Frontal cortex (tissue), 4 donors: ENCODE results near the gene SEC61A1. TPM values are rescaled to one million over a fixed set of nuclear protein-coding genes. Genes with fewer than 3 reads are reported as not detected.

Experiments used
- DNase-seq, 2 donors: peaks; one replicate each; pipeline ENCODE4 v3.0.0; 2012; ENCODE audit warnings: low spot score in 2 of 2
- FAIRE-seq: peaks from 2 replicates; lab custom pipeline; 2012; peaks lifted over from hg19 to GRCh38; lab: Jason Lieb, UNC
- total RNA-seq: library from RNA; depleted of rRNA; stranded (reverse); fragments of >200 nt; gene quantifications from one replicate; pipeline ENCODE4 v1.2.3, GENCODE V29; 2014
- donor health status: control.
- donor health status: control.
- donor health status: control.

The SEC61A1 gene
- total RNA-seq, 1 donor from 2014 or later: 73.0 TPM

GRCh38 chr3:128054367-128054766, 2.1 kb downstream of the SEC61A1 start:
- DNase-seq (no peak), FAIRE-seq (no peak)

DNA sequence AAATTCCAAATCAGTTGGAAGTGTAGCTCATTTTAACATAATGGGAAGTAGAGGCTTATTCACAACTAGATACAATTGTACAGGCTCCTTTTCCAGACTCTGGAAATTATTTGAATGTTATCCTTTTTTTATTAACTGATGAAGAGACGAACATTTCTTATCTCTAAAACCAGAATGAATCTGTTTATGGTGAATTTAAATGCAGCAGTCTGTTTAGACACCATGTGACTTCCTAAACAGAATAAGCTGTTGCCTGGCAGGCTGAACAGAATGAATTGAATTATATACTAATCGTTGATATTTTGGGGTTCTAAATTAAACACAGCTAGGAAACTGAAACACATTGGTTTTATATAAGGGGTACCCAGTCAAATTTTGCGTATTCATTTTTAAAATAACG, 4.0 kb downstream of the SEC61A1 start:
- no peak for FAIRE-seq

DNA sequence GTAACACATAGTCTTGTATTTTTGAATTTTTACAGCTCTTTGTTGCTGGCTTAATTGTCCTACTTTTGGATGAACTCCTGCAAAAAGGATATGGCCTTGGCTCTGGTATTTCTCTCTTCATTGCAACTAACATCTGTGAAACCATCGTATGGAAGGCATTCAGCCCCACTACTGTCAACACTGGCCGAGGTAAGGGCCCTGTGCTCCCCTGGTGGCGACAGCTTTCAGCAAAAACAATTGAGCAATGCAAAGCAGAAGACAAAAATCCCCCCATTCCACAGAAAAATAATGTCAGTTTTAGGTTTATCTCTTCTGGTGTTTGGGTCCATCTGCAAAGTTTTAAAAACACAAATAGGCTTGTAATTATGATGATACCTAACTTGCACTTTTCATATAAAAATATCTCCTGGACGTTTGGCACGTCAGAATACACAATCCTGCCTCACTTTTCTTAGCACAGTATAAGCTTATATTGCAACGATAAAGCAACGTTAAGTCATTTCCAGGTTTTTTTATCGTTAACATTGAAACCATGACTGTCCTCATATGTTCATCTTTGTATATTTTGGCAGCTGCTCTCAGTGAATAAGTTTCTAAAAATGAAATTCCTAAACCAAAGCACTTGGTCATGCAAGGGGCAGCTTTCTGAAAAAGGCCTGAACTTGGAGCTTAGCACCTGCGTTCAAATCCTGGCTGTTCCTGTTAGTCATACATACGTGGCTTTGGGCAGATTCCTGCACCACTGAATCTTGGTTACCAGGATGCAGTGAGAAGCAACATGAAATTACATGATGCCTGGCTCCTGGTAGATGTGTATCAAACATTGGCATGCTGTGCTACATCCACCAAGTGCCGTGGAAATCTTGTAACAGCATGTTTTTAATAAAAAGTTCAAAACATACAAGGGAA, 8.5 kb downstream of the SEC61A1 start:
- FAIRE-seq (no peak), DNase-seq (no peak)

More for the DNA sequence above, 4.0 kb downstream of the SEC61A1 start:
- no peak for DNase-seq

DNA sequence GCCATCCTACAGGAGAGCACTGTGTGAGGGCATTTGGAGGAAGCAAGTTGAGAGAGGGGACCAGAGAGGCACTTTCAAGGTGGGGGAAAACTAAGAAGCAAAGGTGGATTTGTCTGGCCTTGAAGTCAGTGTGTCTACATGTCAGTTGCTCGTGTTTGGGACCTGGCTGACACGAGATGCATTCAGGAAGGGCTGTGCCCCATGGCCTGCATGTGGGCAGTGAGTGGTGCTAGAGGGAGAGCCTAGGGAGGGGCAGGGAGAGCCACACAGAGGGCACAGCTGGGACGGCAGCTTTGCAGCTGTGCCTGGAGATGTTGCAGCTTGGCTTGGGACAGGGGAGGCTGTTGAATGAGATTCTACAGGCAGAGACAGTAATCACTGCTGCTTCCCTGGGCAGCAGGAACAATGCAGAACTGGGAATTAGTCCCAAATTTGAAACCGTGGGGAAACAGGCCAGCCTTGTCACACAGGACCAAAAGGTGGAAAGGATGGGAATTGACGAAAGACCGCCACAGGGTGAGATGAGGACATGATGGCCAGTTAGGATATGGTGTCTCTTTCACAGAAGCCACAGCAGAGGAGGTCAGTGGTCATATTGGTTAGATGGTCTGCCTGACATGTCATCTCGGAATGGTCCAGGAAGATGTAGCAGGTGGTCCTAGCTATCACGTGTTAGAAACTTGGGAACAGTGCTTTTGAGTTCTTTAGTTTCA, 10.0 kb downstream of the SEC61A1 start:
- DNase-seq (no peak), FAIRE-seq (no peak)

DNA sequence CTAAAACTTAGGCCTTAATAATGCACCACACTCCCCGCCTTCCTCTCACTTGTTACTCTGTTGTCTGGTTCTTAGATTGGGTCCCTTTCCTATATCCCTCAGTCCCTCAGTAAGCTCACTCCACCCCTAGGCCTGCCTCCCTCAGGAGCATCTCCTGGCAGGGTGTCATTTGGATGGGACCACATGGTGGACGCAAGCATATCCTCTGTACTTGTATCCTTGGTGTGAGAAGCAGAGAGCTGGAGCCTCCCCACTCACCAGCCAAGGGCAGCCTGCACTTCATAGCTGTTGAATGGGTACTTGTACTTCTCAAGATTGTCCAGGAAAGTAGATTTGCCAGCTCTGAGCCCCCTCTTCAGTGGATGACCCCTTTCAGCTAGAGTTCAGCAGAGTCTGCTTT, 11.6 kb downstream of the SEC61A1 start:
- FAIRE-seq (no peak), DNase-seq (no peak)

DNA sequence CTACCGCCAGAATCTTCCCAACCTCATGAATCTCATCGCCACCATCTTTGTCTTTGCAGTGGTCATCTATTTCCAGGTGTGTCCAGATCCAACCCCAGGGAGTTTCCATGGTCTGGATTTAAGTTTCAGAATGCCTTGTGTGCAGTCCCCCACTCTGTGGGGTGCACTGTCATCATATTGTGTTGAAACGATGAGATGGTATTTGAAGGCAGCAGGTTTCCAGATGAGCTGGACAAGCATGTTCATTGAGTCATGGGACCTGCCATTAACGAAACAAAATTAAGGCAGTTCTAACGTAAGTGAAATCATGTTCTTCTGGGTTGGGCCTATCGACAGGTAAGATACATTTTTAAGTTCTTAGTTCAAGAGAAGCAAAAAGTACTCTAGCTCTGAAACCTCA, 12.7 kb downstream of the SEC61A1 start:
- DNase-seq: no peak
- FAIRE-seq: no peak

- DNase-seq: no peak
- no peak for FAIRE-seq
These were observed 13.9 kb downstream of the SEC61A1 start for GRCh38 chr3:128066114-128066513.

GRCh38 chr3:128066676-128067075, 14.4 kb downstream of the SEC61A1 start:
- FAIRE-seq: no peak
- DNase-seq: no peak

DNA sequence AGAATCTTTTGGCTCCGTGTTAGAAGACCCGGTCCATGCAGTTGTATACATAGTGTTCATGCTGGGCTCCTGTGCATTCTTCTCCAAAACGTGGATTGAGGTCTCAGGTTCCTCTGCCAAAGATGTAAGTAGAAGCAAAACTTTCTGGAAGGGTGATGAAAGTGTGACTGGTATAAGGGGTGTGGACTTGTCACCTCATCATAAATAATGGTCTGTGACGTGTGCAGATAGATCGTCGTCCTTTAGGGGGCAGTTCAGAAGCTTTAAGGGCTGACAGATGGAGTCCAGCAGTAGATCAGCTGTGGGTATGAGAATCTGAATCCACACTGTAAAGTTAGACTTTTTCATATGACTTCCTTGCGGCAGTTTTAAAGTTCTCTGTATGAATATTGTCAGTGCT, 15.3 kb downstream of the SEC61A1 start:
- DNase-seq (no peak), FAIRE-seq (no peak)

- no peak for FAIRE-seq
These were observed 16.0 kb downstream of the SEC61A1 start for GRCh38 chr3:128068156-128068620.

GRCh38 chr3:128069271-128069670, 17.0 kb downstream of the SEC61A1 start:
- FAIRE-seq: no peak
- DNase-seq: no peak

More at GRCh38 chr3:128068156-128068620, 16.0 kb downstream of the SEC61A1 start:
- peak in 1 of 2 donors; percentile 30 for DNase-seq

- DNase-seq (no peak), FAIRE-seq (no peak)
These were observed 18.8 kb downstream of the SEC61A1 start for GRCh38 chr3:128070898-128071591.

DNA sequence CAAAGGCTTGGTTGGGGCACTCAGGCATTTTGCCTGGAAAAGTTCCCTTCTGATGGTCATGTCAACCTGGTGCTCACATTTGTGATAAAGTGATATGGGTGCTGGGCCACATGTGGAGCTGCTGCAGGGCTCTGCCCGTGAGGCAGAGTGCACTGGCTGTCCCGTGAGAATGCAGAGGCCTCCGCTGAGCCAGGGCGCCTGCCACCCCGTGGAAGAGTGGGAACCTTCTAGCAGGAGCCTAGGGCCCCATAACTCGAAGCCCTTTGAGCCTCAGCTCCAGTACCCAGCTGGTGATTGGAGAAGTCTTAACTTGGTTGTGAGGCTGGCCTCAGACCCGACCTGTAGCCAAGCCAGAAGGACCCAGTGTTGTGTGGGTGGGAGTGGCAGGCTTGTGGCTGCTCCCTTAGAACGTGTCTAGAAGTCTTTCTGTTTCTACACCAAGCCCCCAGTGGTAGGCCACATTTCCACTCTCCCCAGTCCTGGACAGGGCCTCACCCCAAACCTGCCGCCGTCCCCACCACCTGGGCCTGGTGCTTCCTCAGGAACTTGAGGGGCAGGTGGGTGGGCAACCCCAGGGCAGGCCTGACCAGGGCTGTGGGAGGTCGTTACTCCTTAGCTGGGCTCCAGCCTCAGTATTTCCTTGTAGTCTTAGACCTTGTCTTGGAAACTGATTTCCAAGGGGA, 19.7 kb downstream of the SEC61A1 start:
- DNase-seq: no peak
- FAIRE-seq: no peak

DNA sequence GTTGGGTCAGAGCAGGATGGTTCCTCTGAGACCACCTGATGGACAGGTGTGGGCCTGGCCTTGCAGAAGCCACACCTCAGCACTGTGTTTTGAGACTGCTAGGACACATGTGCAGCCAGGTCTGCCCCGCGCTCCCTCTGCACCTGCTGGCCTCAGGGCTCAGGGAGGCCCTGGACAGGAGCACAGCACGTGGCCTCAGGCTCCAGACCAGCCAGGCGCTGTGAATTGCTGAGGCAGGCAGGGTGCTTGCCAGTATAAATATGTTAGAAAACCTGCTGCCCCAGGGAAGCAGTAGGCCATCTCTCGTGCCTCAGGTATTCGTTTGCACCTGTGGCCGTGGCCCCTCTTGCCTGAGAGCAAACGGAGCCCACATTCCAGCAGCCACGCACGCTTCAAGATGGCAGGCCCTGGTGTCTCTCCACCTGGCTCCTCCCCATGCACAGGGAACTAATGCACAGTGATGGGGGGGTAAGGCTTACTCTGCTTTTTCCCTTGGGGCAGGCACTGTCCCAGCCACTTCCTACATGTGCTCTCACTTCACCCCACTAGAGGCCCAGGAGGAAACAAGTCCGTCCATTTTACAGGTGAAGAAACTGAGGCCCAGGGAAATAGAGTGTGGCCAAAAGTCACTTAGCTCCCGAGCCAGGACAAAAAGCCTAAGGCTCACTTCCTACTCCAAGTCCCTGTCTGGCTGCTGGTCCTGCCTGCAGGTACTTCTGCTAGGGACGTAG, 20.4 kb downstream of the SEC61A1 start:
- no peak for FAIRE-seq
- no peak for DNase-seq

- no peak for DNase-seq
- no peak for FAIRE-seq
These were observed 21.0 kb downstream of the SEC61A1 start for GRCh38 chr3:128073185-128073725.

DNA sequence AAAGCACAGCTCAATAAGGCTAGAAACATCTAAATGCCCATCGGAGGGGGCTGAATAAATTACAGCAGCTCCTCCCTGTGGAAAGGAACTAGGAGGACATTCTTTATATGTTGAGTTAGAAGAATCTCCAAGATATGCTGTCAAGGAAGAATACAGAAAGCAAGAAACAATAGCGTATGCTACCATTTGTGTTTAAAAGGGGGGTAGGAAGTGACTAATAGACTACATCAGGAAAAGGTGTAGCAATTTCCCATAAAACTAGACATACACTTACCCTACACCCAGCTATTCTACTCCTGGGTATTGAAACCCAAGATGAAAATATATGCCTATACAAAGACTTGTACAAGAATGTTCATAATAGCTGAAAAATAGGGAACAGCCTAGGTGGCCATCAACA, 21.6 kb downstream of the SEC61A1 start:
- DNase-seq: no peak
- no peak for FAIRE-seq

- no peak for DNase-seq
- FAIRE-seq: no peak
These were observed 22.7 kb downstream of the SEC61A1 start for GRCh38 chr3:128074851-128075521.
